GM18873 (cell line): ENCODE results near the gene ANKRD35.
"Not testable (repeated sequence)": the region's sequence is repeated elsewhere in the genome, so short reads cannot be mapped to it uniquely, and the experiment has no call there.

Experiments used
- ATAC-seq: cut with Tn5 transposase; IDR thresholded peaks from one replicate; pipeline ENCODE4 v1.9.1; 2021; ENCODE audit warnings: mild to moderate bottlenecking, moderate library complexity, moderate number of reproducible peaks; ENCODE audit not compliant: unreplicated experiment, low FRiP score

ANKRD35 gene

GRCh38 chr1:145885738-145886287 lies at the start of gene ANKRD35:
ANKRD35 (minus strand) TSS chr1:145885866; CDS start chr1:145885758, 108 bp downstream.
- ATAC-seq, result peak; percentile 89

GRCh38 chr1:145932522-145933009 lies 46.9 kb upstream of the ANKRD35 start:
- not testable (repeated sequence) for ATAC-seq

GRCh38 chr1:145927916-145928643 lies 42.4 kb upstream of the ANKRD35 start:
- no peak for ATAC-seq

GRCh38 chr1:145927063-145927886 lies 41.6 kb upstream of the ANKRD35 start, which contains the start of gene RBM8A:
RBM8A (minus strand) TSS chr1:145927484; CDS start chr1:145927426, 58 bp downstream.
- ATAC-seq, result peak; percentile 94

- no peak for ATAC-seq
These were observed 41.0 kb upstream of the ANKRD35 start for GRCh38 chr1:145926686-145927062.

GRCh38 chr1:145922266-145922665 lies 36.6 kb upstream of the ANKRD35 start:
- no peak for ATAC-seq

- not testable (repeated sequence) for ATAC-seq
These were observed 34.6 kb upstream of the ANKRD35 start for GRCh38 chr1:145920297-145920696.

- peak; percentile 9 for ATAC-seq
These were observed 33.6 kb upstream of the ANKRD35 start for GRCh38 chr1:145918992-145919939.

GRCh38 chr1:145918144-145918991 lies 32.7 kb upstream of the ANKRD35 start, which contains the start of gene PEX11B:
PEX11B (minus strand) TSS chr1:145918717; CDS start chr1:145918688, 29 bp downstream.
- peak; percentile 61 for ATAC-seq

GRCh38 chr1:145917595-145917994 lies 31.9 kb upstream of the ANKRD35 start:
- no peak for ATAC-seq

- ATAC-seq, result no peak
These were observed 31.1 kb upstream of the ANKRD35 start for GRCh38 chr1:145916745-145917144.

- ATAC-seq, result no peak
These were observed 26.5 kb upstream of the ANKRD35 start for GRCh38 chr1:145912128-145912641.

- ATAC-seq, result no peak
These were observed 23.0 kb upstream of the ANKRD35 start for GRCh38 chr1:145908653-145909052.

- no peak for ATAC-seq
These were observed 21.5 kb upstream of the ANKRD35 start for GRCh38 chr1:145906954-145907753.

- no peak for ATAC-seq
These were observed 15.8 kb upstream of the ANKRD35 start for GRCh38 chr1:145901312-145902021.

GRCh38 chr1:145898756-145899155 lies 13.1 kb upstream of the ANKRD35 start:
- no peak for ATAC-seq

- ATAC-seq, result no peak
These were observed 12.3 kb upstream of the ANKRD35 start for GRCh38 chr1:145897969-145898368.
